ENCODE data around the gene ELAVL3. TPM values are rescaled to one million over a fixed set of nuclear protein-coding genes. Genes with fewer than 3 reads are reported as not detected.

The ELAVL3 gene
- total RNA-seq, 1 experiment from 2014 or later = 1.2 TPM

DNA sequence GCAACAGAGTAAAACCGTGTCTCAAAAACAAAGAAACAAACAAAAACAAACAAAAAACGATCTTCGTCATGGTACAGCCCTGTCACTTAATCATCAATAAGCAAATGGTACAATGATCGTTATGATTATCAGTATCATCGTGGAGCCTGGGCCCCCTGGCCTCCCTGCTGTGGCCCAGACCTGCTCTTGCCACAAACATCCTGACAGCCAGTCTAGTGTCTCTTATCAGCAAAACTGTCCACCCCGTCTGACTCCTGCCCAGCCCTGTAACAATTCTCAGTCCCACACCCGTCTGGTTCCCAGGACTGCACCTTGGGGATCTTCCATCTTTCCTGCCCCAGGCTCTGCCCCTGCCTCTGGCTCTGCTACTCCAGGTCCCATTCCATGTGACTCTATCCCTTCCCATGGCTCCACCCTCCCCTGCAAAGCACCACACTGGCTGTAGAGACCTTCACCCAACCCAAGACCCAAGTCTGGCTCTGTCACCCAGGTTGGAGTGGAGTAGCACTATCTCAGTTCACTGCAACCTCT, 19.1 kb upstream of the ELAVL3 start:
- Histone ChIP-seq H3K23ac (ENCODE audit: insufficient read length, low read depth, low read length) (no peak overlapping the region), H3K56ac (ENCODE audit: insufficient read length, low read depth, low read length) (no peak overlapping the region), H2BK12ac (ENCODE audit: insufficient read length, low read depth, low read length) (no peak overlapping the region), H2AFZ (ENCODE audit: low read length) (no peak overlapping the region), H3T11ph (ENCODE audit: low read length) (no peak overlapping the region), H3K18ac (ENCODE audit: insufficient read length, low read depth, low read length) (no peak overlapping the region), H3K4me2 (ENCODE audit: insufficient read depth, insufficient read length, low read length) (no peak overlapping the region), H3K79me1 (ENCODE audit: insufficient read depth, low read depth, low read length, poor library complexity, severe bottlenecking) (no peaks in the 10 kb centered on the region), H3K79me2 (ENCODE audit: insufficient read depth, low read length) (no peaks in the 10 kb centered on the region), H3K23me2 (ENCODE audit: insufficient read length, low read depth, low read length, poor library complexity, severe bottlenecking) (peaks cover 3% of the 10 kb centered on the region), H4K20me1 (ENCODE audit: control insufficient read depth, insufficient read depth, insufficient read length) (no peaks in the 10 kb centered on the region), H2BK15ac (ENCODE audit: low read depth, low read length) (no peak overlapping the region), H2BK120ac (ENCODE audit: low read depth, low read length, poor library complexity, severe bottlenecking) (no peak overlapping the region), H3K27me3 (ENCODE audit: insufficient read depth, low read length) (no peaks in the 10 kb centered on the region), H3K9ac (ENCODE audit: extremely low read depth, insufficient read length, low read length) (no peak overlapping the region), H3K9me3 (ENCODE audit: control insufficient read depth, low read depth, low read length) (no peaks in the 10 kb centered on the region), H3K27ac (ENCODE audit: insufficient read length, low read depth, low read length) (no peak overlapping the region), H3K4me1 (ENCODE audit: insufficient read depth, low read length) (no peaks in the 10 kb centered on the region), H2BK20ac (ENCODE audit: low read depth, low read length, poor library complexity, severe bottlenecking) (no peak overlapping the region), H2BK5ac (ENCODE audit: insufficient read length, low read length) (no peak overlapping the region), H3K14ac (ENCODE audit: insufficient read depth, low read length) (no peak overlapping the region), H4K8ac (replicated peaks; ENCODE audit: insufficient read length, low read depth, low read length) (no peak overlapping the region), H4K91ac (ENCODE audit: insufficient read length, low read depth, low read length) (no peak overlapping the region), H2AK5ac (ENCODE audit: insufficient read length, low read length) (no peak overlapping the region), H3K4ac (ENCODE audit: low read depth, low read length) (no peak overlapping the region), H4K5ac (ENCODE audit: insufficient read length, low read depth, low read length) (no peak overlapping the region)
- TF ChIP-seq, protein P1, sequence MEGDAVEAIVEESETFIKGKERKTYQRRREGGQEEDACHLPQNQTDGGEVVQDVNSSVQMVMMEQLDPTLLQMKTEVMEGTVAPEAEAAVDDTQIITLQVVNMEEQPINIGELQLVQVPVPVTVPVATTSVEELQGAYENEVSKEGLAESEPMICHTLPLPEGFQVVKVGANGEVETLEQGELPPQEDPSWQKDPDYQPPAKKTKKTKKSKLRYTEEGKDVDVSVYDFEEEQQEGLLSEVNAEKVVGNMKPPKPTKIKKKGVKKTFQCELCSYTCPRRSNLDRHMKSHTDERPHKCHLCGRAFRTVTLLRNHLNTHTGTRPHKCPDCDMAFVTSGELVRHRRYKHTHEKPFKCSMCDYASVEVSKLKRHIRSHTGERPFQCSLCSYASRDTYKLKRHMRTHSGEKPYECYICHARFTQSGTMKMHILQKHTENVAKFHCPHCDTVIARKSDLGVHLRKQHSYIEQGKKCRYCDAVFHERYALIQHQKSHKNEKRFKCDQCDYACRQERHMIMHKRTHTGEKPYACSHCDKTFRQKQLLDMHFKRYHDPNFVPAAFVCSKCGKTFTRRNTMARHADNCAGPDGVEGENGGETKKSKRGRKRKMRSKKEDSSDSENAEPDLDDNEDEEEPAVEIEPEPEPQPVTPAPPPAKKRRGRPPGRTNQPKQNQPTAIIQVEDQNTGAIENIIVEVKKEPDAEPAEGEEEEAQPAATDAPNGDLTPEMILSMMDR (conservative IDR thresholded peaks at IDR 0.05) = no peak
- Mint-ChIP-seq H3K36me3 (ENCODE audit: insufficient read depth in 1 of 3, low read depth in 3 of 3) (peaks cover 0 to 8% (median 4%) of the 10 kb centered on the region in 3 experiments; a peak in 3 of 7 replicates), H3K9me3 (no peaks in the 10 kb centered on the region), H3K27me3 (ENCODE audit: low read depth) (no peaks in the 10 kb centered on the region), H3K4me1 (peaks cover 7% of the 10 kb centered on the region in 2 experiments), H3K4me3 (no peak overlapping the region), H3K27ac (peak overlapping the region in 1 of 3 experiments; percentile 7; a peak in 2 of 7 replicates)
- WGBS (ENCODE audit: extremely low coverage, insufficient read length, low lambda C conversion rate) = no CpG with 5 or more reads among the region's 7 CpGs
- DNase-seq = no peak
